HG03039 (cell line): Measurements from ENCODE around the gene CCNA2.
A peak's percentile ranks its signal among the peaks of the same experiment; 100 is the strongest.

ENCODE experiments used
- ATAC-seq: cut with Tn5 transposase; IDR thresholded peaks from one replicate; pipeline ENCODE4 v1.9.1; 2021; ENCODE audit warnings: mild to moderate bottlenecking, moderate library complexity; ENCODE audit not compliant: unreplicated experiment

The CCNA2 gene

DNA sequence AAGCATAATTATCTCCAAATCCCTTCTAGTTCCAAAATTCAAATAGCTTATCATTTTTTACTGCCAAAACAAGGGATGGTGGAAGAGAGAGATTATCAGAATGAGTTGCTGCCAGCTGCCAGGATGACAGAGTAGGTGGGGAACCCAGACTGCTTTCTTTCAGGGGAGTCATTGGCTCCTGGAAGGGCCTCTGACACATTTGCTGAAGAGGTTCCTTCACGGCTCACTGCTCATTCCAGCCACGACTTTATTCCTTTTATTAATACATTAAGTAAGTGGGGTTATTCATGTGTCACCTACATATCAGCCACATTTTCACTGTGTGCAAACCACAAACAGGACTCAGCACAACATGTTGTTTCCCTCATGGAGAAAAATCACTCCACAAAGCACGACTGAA lies 46.1 kb downstream of the CCNA2 start:
- peak; percentile 65 for ATAC-seq

GRCh38 chr4:121776610-121777401 lies 46.9 kb downstream of the CCNA2 start:
- no peak for ATAC-seq

DNA sequence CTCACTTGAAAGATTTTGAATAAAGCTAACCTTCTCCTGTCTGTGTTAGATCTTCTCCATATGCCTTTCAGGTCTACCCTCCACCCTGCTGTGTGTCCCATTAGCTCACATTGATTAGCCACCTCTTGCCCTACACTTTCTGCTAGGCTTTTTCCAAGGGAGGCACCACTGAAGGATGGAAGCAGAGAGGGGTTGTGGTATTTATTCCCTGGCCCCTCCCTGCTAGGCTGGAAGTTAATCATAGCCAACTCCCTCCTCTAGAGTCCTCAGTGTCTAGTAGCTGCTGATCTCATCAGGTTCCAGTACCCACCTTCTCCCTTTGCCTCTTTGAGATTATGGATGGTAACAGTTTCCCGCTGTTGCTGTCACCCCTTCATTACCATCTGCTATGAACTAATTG lies 49.8 kb downstream of the CCNA2 start:
- no peak for ATAC-seq

- no peak for ATAC-seq
Measured at GRCh38 chr4:121771869-121772268, 51.8 kb downstream of the CCNA2 start.

- no peak for ATAC-seq
Measured at GRCh38 chr4:121769341-121769740, 54.3 kb downstream of the CCNA2 start.

GRCh38 chr4:121767166-121767565 lies 56.5 kb downstream of the CCNA2 start:
- ATAC-seq: no peak
